ENCODE results near the gene JPH3. TPM values are rescaled to one million over a fixed set of nuclear protein-coding genes. Genes with fewer than 3 reads are reported as not detected.
"Not testable (repeated sequence)": the region's sequence is repeated elsewhere in the genome, so short reads cannot be mapped to it uniquely, and the experiment has no call there.

Gene JPH3
- total RNA-seq, 6 experiments from 2014 or later, result not detected

- Mint-ChIP-seq H3K36me3 (ENCODE audit: low read depth) (no peaks in the 10 kb centered on the region), H3K4me1 (ENCODE audit: low read depth) (peaks cover 11% of the 10 kb centered on the region), H3K9me3 (no peaks in the 10 kb centered on the region), H3K27me3 (ENCODE audit: insufficient read depth) (peaks cover 30% of the 10 kb centered on the region), H3K4me3 (no peak overlapping the region), H3K27ac (no peak overlapping the region; the same call in 1 of the 2 replicates)
- DNase-seq, result peak; percentile 58
- TF ChIP-seq CTCF (IDR thresholded peaks at IDR 0.05), result peak; percentile 69
Observed at GRCh38 chr16:87570938-87571867, 31.1 kb upstream of the JPH3 start.

- Mint-ChIP-seq H3K27me3 (ENCODE audit: insufficient read depth) (peaks cover 33% of the 10 kb centered on the region), H3K4me3 (no peak overlapping the region), H3K27ac (no peak overlapping the region)
Observed at GRCh38 chr16:87571868-87572244, 30.5 kb upstream of the JPH3 start.

GRCh38 chr16:87572959-87573358 is 29.3 kb upstream of the JPH3 start:
- peaks cover 11% of the 10 kb centered on the region for H3K4me1 Mint-ChIP-seq (ENCODE audit: low read depth)
- no peaks in the 10 kb centered on the region for H3K36me3 Mint-ChIP-seq (ENCODE audit: low read depth)
- H3K27ac Mint-ChIP-seq, result no peak overlapping the region
- no peaks in the 10 kb centered on the region for H3K9me3 Mint-ChIP-seq
- TF ChIP-seq CTCF (IDR thresholded peaks at IDR 0.05), result 0 out of 2 replicates have a peak, but pooled peaks have one; percentile 11
- DNase-seq, result no peak
- H3K27me3 Mint-ChIP-seq (ENCODE audit: insufficient read depth), result peaks cover 33% of the 10 kb centered on the region
- no peak overlapping the region for H3K4me3 Mint-ChIP-seq

More at GRCh38 chr16:87571868-87572244, 30.5 kb upstream of the JPH3 start:
- H3K4me1 Mint-ChIP-seq (ENCODE audit: low read depth), result peaks cover 11% of the 10 kb centered on the region
- H3K9me3 Mint-ChIP-seq, result no peaks in the 10 kb centered on the region
- TF ChIP-seq CTCF (IDR thresholded peaks at IDR 0.05), result no peak
- no peak for DNase-seq
- H3K36me3 Mint-ChIP-seq (ENCODE audit: low read depth), result no peaks in the 10 kb centered on the region

GRCh38 chr16:87575027-87575804 is 27.1 kb upstream of the JPH3 start:
- DNase-seq, result no peak
- Mint-ChIP-seq H3K27me3 (ENCODE audit: insufficient read depth) (peaks cover 25% of the 10 kb centered on the region), H3K27ac (no peak overlapping the region), H3K36me3 (ENCODE audit: low read depth) (no peaks in the 10 kb centered on the region), H3K4me3 (no peak overlapping the region), H3K9me3 (no peaks in the 10 kb centered on the region), H3K4me1 (ENCODE audit: low read depth) (peaks cover 11% of the 10 kb centered on the region)
- 0 out of 2 replicates have a peak, but pooled peaks have one; percentile 5 for TF ChIP-seq CTCF (IDR thresholded peaks at IDR 0.05)

- no peak for TF ChIP-seq CTCF (IDR thresholded peaks at IDR 0.05)
- Mint-ChIP-seq H3K9me3 (no peaks in the 10 kb centered on the region), H3K4me3 (no peak overlapping the region), H3K27ac (no peak overlapping the region), H3K27me3 (ENCODE audit: insufficient read depth) (peaks cover 19% of the 10 kb centered on the region), H3K36me3 (ENCODE audit: low read depth) (no peaks in the 10 kb centered on the region), H3K4me1 (ENCODE audit: low read depth) (peaks cover 17% of the 10 kb centered on the region)
- no peak for DNase-seq
Observed at GRCh38 chr16:87576171-87576570, 26.1 kb upstream of the JPH3 start.

GRCh38 chr16:87578142-87578930 is 24.0 kb upstream of the JPH3 start:
- DNase-seq; H3K36me3 Mint-ChIP-seq (ENCODE audit: low read depth); H3K4me3 Mint-ChIP-seq; H3K9me3 Mint-ChIP-seq; H3K27ac Mint-ChIP-seq: not testable (repeated sequence)
- Mint-ChIP-seq H3K4me1 (ENCODE audit: low read depth) (peaks cover 30% of the 10 kb centered on the region), H3K27me3 (ENCODE audit: insufficient read depth) (peaks cover 14% of the 10 kb centered on the region)
